OCI-LY7 (cell line): ENCODE results near the gene ESR2. TPM values are rescaled to one million over a fixed set of nuclear protein-coding genes. Genes with fewer than 3 reads are reported as not detected.
"Not testable (repeated sequence)": the region's sequence is repeated elsewhere in the genome, so short reads cannot be mapped to it uniquely, and the experiment has no call there.

ENCODE experiments used
- BruUV-seq: library from RNA; stranded (reverse); fragments of 400-500 nt; replicated peaks from 2 replicates; lab custom pipeline; 2021; lab: Mats Ljungman, UMichigan
- CTCF ChIA-PET: fragments of 300-600 bp; sonication (Branson Sonifier 250); formaldehyde crosslinking; loops from one replicate; lab custom pipeline; 2022; ENCODE audit warnings: antibody characterized with exemption; ENCODE audit not compliant: unreplicated experiment; lab: Charles Lee
- POLR2A ChIA-PET: fragments of 300-600 bp; sonication (Branson Sonifier 250); formaldehyde crosslinking; loops from one replicate; lab custom pipeline; 2022; ENCODE audit warnings: antibody characterized with exemption; lab: Charles Lee
- DNase-seq: peaks from one replicate; pipeline ENCODE4 v3.0.0-alpha.2; 2015; ENCODE audit warnings: low spot score
- H2AFZ ChIP-seq: fragments of 200-600 bp; sonication (generic), shearing (Covaris generic); 2 replicates; pipeline ENCODE4 v1.6.1; 2014; ENCODE audit warnings: mild to moderate bottlenecking, antibody characterized with exemption, low read length, moderate library complexity
- H3K27ac ChIP-seq: fragments of 200-600 bp; sonication (generic); 2 replicates; pipeline ENCODE4 v1.5.1; 2014; ENCODE audit warnings: mixed run types, low read depth, mild to moderate bottlenecking, moderate library complexity, low read length, inconsistent platforms; ENCODE audit not compliant: poor library complexity, severe bottlenecking
- H3K36me3 ChIP-seq: fragments of 200-600 bp; sonication (generic); 2 replicates; pipeline ENCODE4 v1.6.1; 2014; ENCODE audit warnings: mild to moderate bottlenecking, antibody characterized with exemption, low read length, moderate library complexity, mixed read lengths; ENCODE audit not compliant: insufficient read depth
- H3K4me1 ChIP-seq: fragments of 200-600 bp; sonication (generic); 2 replicates; pipeline ENCODE4 v1.5.1; 2014; ENCODE audit warnings: mild to moderate bottlenecking, low read length; ENCODE audit not compliant: insufficient read depth, poor library complexity, severe bottlenecking
- H3K4me2 ChIP-seq: fragments of 200-600 bp; sonication (generic); 2 replicates; pipeline ENCODE4 v1.6.1; 2014; ENCODE audit warnings: mild to moderate bottlenecking, low read length
- H3K4me3 ChIP-seq: fragments of 200-600 bp; sonication (generic); 2 replicates; pipeline ENCODE4 v1.5.1; 2014; ENCODE audit warnings: mild to moderate bottlenecking, low read depth, low read length; ENCODE audit not compliant: poor library complexity, severe bottlenecking
- H3K79me2 ChIP-seq: fragments of 200-600 bp; sonication (generic); 2 replicates; pipeline ENCODE4 v1.6.1; 2016; ENCODE audit warnings: low read depth, mild to moderate bottlenecking, low read length, moderate library complexity, mixed read lengths; ENCODE audit not compliant: insufficient read depth
- H3K9me2 ChIP-seq: fragments of 200-600 bp; sonication (generic); 2 replicates; pipeline ENCODE4 v1.6.1; 2016; ENCODE audit warnings: mild to moderate bottlenecking, low read length, mixed read lengths; ENCODE audit not compliant: insufficient read depth
- H3K9me3 ChIP-seq: fragments of 200-600 bp; sonication (generic); 2 replicates; pipeline ENCODE4 v1.6.1; 2014; ENCODE audit warnings: mild to moderate bottlenecking, mixed run types, low read length, mixed read lengths
- H4K20me1 ChIP-seq: fragments of 200-600 bp; sonication (generic); 2 replicates; pipeline ENCODE4 v1.6.1; 2014; ENCODE audit warnings: mild to moderate bottlenecking, antibody characterized with exemption, low read length, moderate library complexity, mixed read lengths; ENCODE audit not compliant: insufficient read depth
- CTCF ChIP-seq: fragments of 200-600 bp; sonication (generic); conservative IDR thresholded peaks from 2 replicates; pipeline ENCODE4 v1.5.1; 2014; ENCODE audit warnings: mild to moderate bottlenecking, antibody characterized with exemption, low read length, moderate library complexity, mixed read lengths
- EZH2phosphoT487 ChIP-seq: fragments of 200-600 bp; sonication (generic); IDR thresholded peaks from 2 replicates; pipeline ENCODE4 v1.6.1; 2018; ENCODE audit warnings: low read depth, borderline replicate concordance, mild to moderate bottlenecking, mixed run types, antibody characterized with exemption, low read length, moderate library complexity, mixed read lengths
- intact Hi-C: fragments of 100-400 bp; cut with micrococcal nuclease; formaldehyde crosslinking; loops from one replicate; pipeline ENCODE4 v1.10.0; 2022; ENCODE audit not compliant: unreplicated experiment
- total RNA-seq, 2 experiments: library from RNA; depleted of rRNA in 1 of 2; stranded (reverse); fragments of >200 nt in 1 of 2; shearing (Covaris generic) in 1 of 2; gene quantifications; 2 replicates each; pipeline ENCODE4 v1.2.3, GENCODE V29; 2014 to 2022

The ESR2 gene
- total RNA-seq, 2 experiments from 2014 or later, result 13.4 to 37.7 TPM

DNA sequence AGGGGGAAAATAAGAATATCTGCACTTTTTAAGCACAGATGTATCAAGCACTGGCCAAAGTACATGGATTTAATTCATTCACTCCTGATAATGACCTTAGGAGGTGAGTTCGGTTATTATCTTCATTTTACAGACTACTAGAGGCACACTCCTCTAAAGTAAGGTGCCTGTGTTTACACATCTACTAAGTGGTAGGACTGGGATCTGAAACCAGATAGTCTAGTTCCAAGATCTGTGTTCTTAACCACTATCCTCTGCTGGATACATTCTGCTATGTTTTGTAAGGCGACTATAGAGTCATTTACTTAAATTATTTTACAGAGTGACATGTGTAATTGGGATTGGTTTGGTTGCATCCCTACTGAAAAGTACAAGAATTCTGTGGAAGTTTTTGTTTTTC is 175.3 kb downstream of the ESR2 start:
- BruUV-seq, result no TSS peak

GRCh38 chr14:64118403-64118742 is 175.8 kb downstream of the ESR2 start:
- DNase-seq, H3K9me2 ChIP-seq, H3K27ac ChIP-seq, CTCF ChIA-PET, H2AFZ ChIP-seq, H3K4me3 ChIP-seq, H3K4me1 ChIP-seq, H4K20me1 ChIP-seq, H3K4me2 ChIP-seq, H3K79me2 ChIP-seq, BruUV-seq, POLR2A ChIA-PET, H3K9me3 ChIP-seq: not testable (repeated sequence)
- intact Hi-C loops, result loop anchor here (10.0 kb wide), 1 partner anchor 324 kb away; no protein-coding TSS in a partner anchor
- peaks cover 71% of the 10 kb centered on the region for H3K36me3 ChIP-seq

More for the DNA sequence above, 175.3 kb downstream of the ESR2 start:
- H3K4me2 ChIP-seq, result no peak overlapping the region
- no peaks in the 10 kb centered on the region for H3K9me2 ChIP-seq
- ChIA-PET POLR2A (interaction anchor here (1.2 kb wide), 1 partner anchor 9 kb away, joined by 3 read pairs; no protein-coding TSS in a partner anchor), CTCF (interaction anchor here (0.5 kb wide), 1 partner anchor 70 kb away, joined by 3 read pairs; no protein-coding TSS in a partner anchor)
- intact Hi-C loops, result loop anchor here (10.0 kb wide), 1 partner anchor 324 kb away; no protein-coding TSS in a partner anchor
- H2AFZ ChIP-seq, result no peak overlapping the region
- DNase-seq, result no peak
- no peaks in the 10 kb centered on the region for H3K9me3 ChIP-seq
- no peak for TF ChIP-seq EZH2phosphoT487
- no peak for TF ChIP-seq CTCF
- peaks cover 73% of the 10 kb centered on the region for H3K36me3 ChIP-seq
- H4K20me1 ChIP-seq, result no peaks in the 10 kb centered on the region
- no peak overlapping the region for H3K27ac ChIP-seq
- no peaks in the 10 kb centered on the region for H3K79me2 ChIP-seq
- no peaks in the 10 kb centered on the region for H3K4me1 ChIP-seq
- no peak overlapping the region for H3K4me3 ChIP-seq

DNA sequence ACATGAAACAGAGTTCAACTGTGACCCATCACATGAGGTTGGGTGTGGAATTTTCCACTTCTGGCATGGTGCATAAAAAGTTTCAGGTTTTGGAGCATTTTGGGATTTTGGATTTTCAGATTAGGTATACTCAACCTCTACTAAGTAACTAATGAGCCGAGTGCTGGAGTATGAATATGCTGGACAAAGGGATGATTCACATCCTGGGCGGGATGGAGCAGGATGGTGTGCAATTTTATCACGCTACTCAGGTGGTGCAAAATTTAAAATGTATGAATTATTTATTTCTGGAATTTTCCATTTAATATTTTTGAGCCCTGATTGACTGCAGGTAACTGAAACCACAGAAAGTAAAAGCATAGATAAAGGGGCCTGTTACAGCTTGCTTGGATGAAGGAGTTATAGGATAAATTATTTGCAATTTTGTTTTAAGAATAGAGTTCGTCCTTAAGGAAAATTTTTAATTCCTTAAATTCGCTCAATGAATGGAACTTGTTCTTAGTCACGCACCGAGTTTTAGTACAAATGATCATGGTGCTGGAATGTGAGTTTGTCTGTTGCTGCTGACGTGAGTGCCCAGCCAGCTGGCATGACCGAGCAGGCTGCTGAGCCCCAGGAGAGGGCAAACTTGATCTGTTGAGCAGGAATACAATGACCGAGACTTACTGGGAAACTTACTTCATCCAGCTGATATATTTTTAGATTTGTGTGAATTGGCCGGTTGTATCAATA is 176.3 kb downstream of the ESR2 start:
- H3K36me3 ChIP-seq, result peaks cover 71% of the 10 kb centered on the region
- H3K79me2 ChIP-seq, result no peaks in the 10 kb centered on the region
- H3K9me2 ChIP-seq, result no peaks in the 10 kb centered on the region
- H4K20me1 ChIP-seq, result no peaks in the 10 kb centered on the region
- no peak overlapping the region for H3K4me2 ChIP-seq
- POLR2A ChIA-PET, result no interaction called here
- H2AFZ ChIP-seq, result no peak overlapping the region
- BruUV-seq, result TSS peak; percentile 38
- TF ChIP-seq CTCF (no peak), EZH2phosphoT487 (no peak)
- intact Hi-C loops, result loop anchor here (10.0 kb wide), 1 partner anchor 323 kb away; no protein-coding TSS in a partner anchor
- H3K9me3 ChIP-seq, result no peaks in the 10 kb centered on the region
- no peak for DNase-seq
- H3K4me3 ChIP-seq, result no peak overlapping the region
- no peak overlapping the region for H3K27ac ChIP-seq
- CTCF ChIA-PET, result no interaction called here
- no peaks in the 10 kb centered on the region for H3K4me1 ChIP-seq
